HepG2 (cell line): ENCODE measurements around the gene C1QTNF1.

Experiments
- CHD2 ChIP-seq: IDR thresholded peaks from 2 replicates; pipeline ENCODE4 v1.6.1; 2011; ENCODE audit warnings: low read depth, low read length, improper control_type of control experiment
- KLF9 ChIP-seq: IDR thresholded peaks from 2 replicates; pipeline ENCODE4 v1.6.1; 2016; ENCODE audit warnings: low read depth
- MEIS1 ChIP-seq: sonication (generic); formaldehyde crosslinking; IDR thresholded peaks from 2 replicates; pipeline ENCODE4 v1.9.0; 2021; ENCODE audit warnings: mild to moderate bottlenecking, missing genetic modification reagents, moderate library complexity, borderline replicate concordance
- NAIF1 ChIP-seq: sonication (generic); formaldehyde crosslinking; IDR thresholded peaks from 2 replicates; pipeline ENCODE4 v1.5.0; 2020; ENCODE audit warnings: mild to moderate bottlenecking, missing genetic modification reagents, borderline replicate concordance
- SNRNP70 ChIP-seq: fragments of 200-400 bp; formaldehyde crosslinking; IDR thresholded peaks from 2 replicates; pipeline ENCODE4 v1.6.1; 2017; ENCODE audit warnings: mild to moderate bottlenecking, low read depth, low read length, moderate library complexity
- TF ChIP-seq, protein P1 (sequence below): IDR thresholded peaks from 2 replicates; pipeline ENCODE4 v1.6.1; 2012; ENCODE audit warnings: inconsistent platforms
- TF ChIP-seq, protein P2 (sequence below): sonication (generic); formaldehyde crosslinking; conservative IDR thresholded peaks from 2 replicates; pipeline ENCODE4 v1.4.0; 2020; ENCODE audit warnings: missing genetic modification reagents

DNA sequence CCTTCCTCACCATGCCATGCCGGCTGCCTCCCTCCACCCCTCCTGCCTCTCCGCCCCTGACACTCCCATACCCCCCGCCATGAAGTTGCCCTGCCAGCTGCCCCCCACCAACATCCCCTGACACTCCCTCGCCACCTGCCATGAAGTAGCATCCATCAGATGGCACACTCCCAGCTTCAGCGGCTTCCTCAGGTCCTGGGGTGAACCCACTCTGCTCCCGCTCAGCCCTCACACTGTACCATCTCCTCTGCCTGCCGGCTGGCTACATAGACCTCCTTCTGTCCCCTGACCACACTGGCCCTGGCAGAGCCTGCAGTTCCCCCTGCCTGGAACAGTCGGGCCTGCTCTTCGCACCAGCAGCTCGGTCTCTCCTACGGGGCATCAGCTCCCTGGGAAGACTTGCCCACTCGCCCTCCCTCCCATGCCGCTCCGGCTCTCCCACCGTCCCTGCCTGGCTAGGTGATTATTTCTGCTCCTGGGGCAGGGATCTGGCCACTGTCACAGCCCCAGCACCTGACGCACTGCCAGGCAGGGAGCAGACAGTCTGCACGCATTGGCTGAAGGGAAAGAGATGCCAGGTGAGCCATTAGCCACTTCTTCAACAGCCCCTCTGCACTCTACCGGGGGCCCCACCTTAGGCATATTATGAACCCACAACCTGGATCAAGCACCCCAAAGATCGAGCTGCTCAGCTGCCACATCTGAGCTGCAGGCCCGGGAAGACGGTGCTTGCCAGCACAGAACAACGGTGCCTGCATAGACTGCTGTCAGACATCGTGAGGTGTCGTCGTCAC, 23.4 kb upstream of the C1QTNF1 start:
- TF ChIP-seq SNRNP70: no peak
- TF ChIP-seq CHD2: no peak
- no peak for TF ChIP-seq KLF9 (CRISPR knock-in tag)
- TF ChIP-seq, protein P1, sequence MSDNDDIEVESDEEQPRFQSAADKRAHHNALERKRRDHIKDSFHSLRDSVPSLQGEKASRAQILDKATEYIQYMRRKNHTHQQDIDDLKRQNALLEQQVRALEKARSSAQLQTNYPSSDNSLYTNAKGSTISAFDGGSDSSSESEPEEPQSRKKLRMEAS: no peak
- TF ChIP-seq, protein P2, sequence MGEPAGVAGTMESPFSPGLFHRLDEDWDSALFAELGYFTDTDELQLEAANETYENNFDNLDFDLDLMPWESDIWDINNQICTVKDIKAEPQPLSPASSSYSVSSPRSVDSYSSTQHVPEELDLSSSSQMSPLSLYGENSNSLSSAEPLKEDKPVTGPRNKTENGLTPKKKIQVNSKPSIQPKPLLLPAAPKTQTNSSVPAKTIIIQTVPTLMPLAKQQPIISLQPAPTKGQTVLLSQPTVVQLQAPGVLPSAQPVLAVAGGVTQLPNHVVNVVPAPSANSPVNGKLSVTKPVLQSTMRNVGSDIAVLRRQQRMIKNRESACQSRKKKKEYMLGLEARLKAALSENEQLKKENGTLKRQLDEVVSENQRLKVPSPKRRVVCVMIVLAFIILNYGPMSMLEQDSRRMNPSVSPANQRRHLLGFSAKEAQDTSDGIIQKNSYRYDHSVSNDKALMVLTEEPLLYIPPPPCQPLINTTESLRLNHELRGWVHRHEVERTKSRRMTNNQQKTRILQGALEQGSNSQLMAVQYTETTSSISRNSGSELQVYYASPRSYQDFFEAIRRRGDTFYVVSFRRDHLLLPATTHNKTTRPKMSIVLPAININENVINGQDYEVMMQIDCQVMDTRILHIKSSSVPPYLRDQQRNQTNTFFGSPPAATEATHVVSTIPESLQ (CRISPR knock-in tag): no peak
- TF ChIP-seq NAIF1 (CRISPR knock-in tag): no peak
- TF ChIP-seq MEIS1: no peak
